Activated CD4-positive, CD25-positive, alpha-beta regulatory T cell treated with anti-CD3 and anti-CD28 coated beads, Interleukin-2, amount 50 U/mL, for 24 hours (primary cell): ENCODE measurements around the gene TMEM150A.
"Not testable (repeated sequence)": the region's sequence is repeated elsewhere in the genome, so short reads cannot be mapped to it uniquely, and the experiment has no call there.

ENCODE experiments used
- ATAC-seq, 2 donors: fragments of 150-1000 bp; cut with Tn5 transposase; one replicate each; pipeline ENCODE4 v1.10.0; 2021; ENCODE audit warnings: mild to moderate bottlenecking in 1 of 2, moderate library complexity in 1 of 2

The TMEM150A gene

GRCh38 chr2:85564144-85564563, 38.3 kb downstream of the TMEM150A start:
- ATAC-seq: no peak

- peak; percentile 95 to 96 for ATAC-seq
Observed at GRCh38 chr2:85561280-85562212, 41.0 kb downstream of the TMEM150A start, which contains the start of gene GGCX. Gene GGCX, minus strand, starts transcription at chr2:85561493. Its CDS starts 65 bp downstream, at chr2:85561428.

- peak in 1 of 2 donors; percentile 8 for ATAC-seq
Observed at GRCh38 chr2:85560812-85561279, 41.7 kb downstream of the TMEM150A start.

- not testable (repeated sequence) for ATAC-seq
Observed at GRCh38 chr2:85560403-85560726, 42.1 kb downstream of the TMEM150A start.

GRCh38 chr2:85558160-85558559, 44.3 kb downstream of the TMEM150A start:
- ATAC-seq: no peak

- no peak for ATAC-seq
Observed at GRCh38 chr2:85557130-85557529, 45.4 kb downstream of the TMEM150A start.

GRCh38 chr2:85554980-85555612, 47.4 kb downstream of the TMEM150A start:
- ATAC-seq: no peak

GRCh38 chr2:85553184-85553583, 49.3 kb downstream of the TMEM150A start:
- no peak for ATAC-seq

GRCh38 chr2:85551698-85552678, 50.5 kb downstream of the TMEM150A start:
- ATAC-seq: peak; percentile 83 to 92

GRCh38 chr2:85550486-85550885, 52.0 kb downstream of the TMEM150A start:
- ATAC-seq: no peak

- no peak for ATAC-seq
Observed at GRCh38 chr2:85549826-85550225, 52.7 kb downstream of the TMEM150A start.

- ATAC-seq: no peak
Observed at GRCh38 chr2:85549095-85549494, 53.4 kb downstream of the TMEM150A start.

GRCh38 chr2:85548608-85548900, 53.9 kb downstream of the TMEM150A start:
- no peak for ATAC-seq
